CD14-positive monocyte (primary cell): Measurements from ENCODE around the gene THRA. TPM values are rescaled to one million over a fixed set of nuclear protein-coding genes. Genes with fewer than 3 reads are reported as not detected.

Source experiments
- DNase-seq, 3 donors: peaks; one replicate each; pipeline ENCODE4 v3.0.0-alpha.2; 2011 to 2022
- H2AFZ ChIP-seq: 2 replicates; pipeline ENCODE4 v1.6.0; 2012; ENCODE audit warnings: mild to moderate bottlenecking, low read depth, low read length, inconsistent platforms; ENCODE audit not compliant: insufficient read depth, poor library complexity, severe bottlenecking
- H3K27ac ChIP-seq, 2 donors: 1 replicate in 1 of 2; 2 replicates in 1 of 2; pipeline ENCODE4 v1.5.1; 2012 to 2013; ENCODE audit warnings: low read length in 2 of 2, control low read depth in 1 of 2, inconsistent platforms in 1 of 2, low read depth in 1 of 2, mild to moderate bottlenecking in 1 of 2
- H3K27me3 ChIP-seq, 2 donors: one replicate each; pipeline versions ENCODE4 v1.6.0 to v1.6.1; 2011 to 2013; ENCODE audit warnings: low read length in 2 of 2; ENCODE audit not compliant: control insufficient read depth in 2 of 2, insufficient read depth in 2 of 2
- H3K36me3 ChIP-seq, 2 donors: replicated peaks in 1 of 2; 1 replicate in 1 of 2; 2 replicates in 1 of 2; pipeline versions ENCODE4 v1.5.1 to v1.6.1; 2012 to 2013; ENCODE audit warnings: low read length in 2 of 2, control low read depth in 1 of 2, inconsistent platforms in 1 of 2, mild to moderate bottlenecking in 1 of 2; ENCODE audit not compliant: insufficient read depth in 2 of 2, control insufficient read depth in 1 of 2
- H3K4me1 ChIP-seq, 2 donors: 1 replicate in 1 of 2; 2 replicates in 1 of 2; pipeline versions ENCODE4 v1.5.1 to v1.6.1; 2012 to 2013; ENCODE audit warnings: low read length in 2 of 2, control low read depth in 1 of 2, inconsistent platforms in 1 of 2, mild to moderate bottlenecking in 1 of 2, moderate library complexity in 1 of 2; ENCODE audit not compliant: insufficient read depth in 2 of 2, control insufficient read depth in 1 of 2
- H3K4me2 ChIP-seq: replicated peaks from 2 replicates; pipeline ENCODE3; 2012; ENCODE audit warnings: low read length, moderate library complexity, mild to moderate bottlenecking; ENCODE audit not compliant: poor library complexity, severe bottlenecking; ENCODE audit errors: extremely low read depth
- H3K4me3 ChIP-seq, 3 experiments: fragments of 200-600 bp in 1 of 3; sonication (generic) in 1 of 3; replicated peaks in 1 of 3; 1 replicate in 2 of 3; 2 replicates in 1 of 3; pipeline ENCODE4 v1.5.1; 2011 to 2013; ENCODE audit warnings: low read length in 3 of 3, mild to moderate bottlenecking in 3 of 3, control low read depth in 2 of 3, low read depth in 2 of 3, inconsistent platforms in 1 of 3, moderate library complexity in 1 of 3
- H3K79me2 ChIP-seq: 2 replicates; pipeline ENCODE4 v1.6.0; 2012; ENCODE audit warnings: mild to moderate bottlenecking, control low read depth, inconsistent platforms, low read length, moderate library complexity; ENCODE audit not compliant: insufficient read depth
- H3K9ac ChIP-seq: 2 replicates; pipeline ENCODE4 v1.6.0; 2017; ENCODE audit warnings: low read length, mild to moderate bottlenecking; ENCODE audit not compliant: insufficient read depth, poor library complexity, severe bottlenecking
- H3K9me3 ChIP-seq, 2 donors: replicated peaks in 1 of 2; 1 replicate in 1 of 2; 2 replicates in 1 of 2; pipeline versions ENCODE4 v1.5.1 to v1.6.1; 2012 to 2013; ENCODE audit warnings: low read length in 2 of 2, control low read depth in 1 of 2; ENCODE audit not compliant: control insufficient read depth in 1 of 2, insufficient read depth in 1 of 2
- H4K20me1 ChIP-seq: 2 replicates; pipeline ENCODE4 v1.6.0; 2012; ENCODE audit warnings: mild to moderate bottlenecking, low read length, control low read depth, moderate library complexity; ENCODE audit not compliant: insufficient read depth
- H3K27ac Mint-ChIP-seq, 7 donors: one replicate each; pipeline ENCODE4 v1.8.0; 2020; ENCODE audit warnings: mild to moderate bottlenecking in 7 of 7, mixed read lengths in 7 of 7, moderate library complexity in 6 of 7, inconsistent platforms in 2 of 7
- H3K27me3 Mint-ChIP-seq, 3 donors: one replicate each; pipeline ENCODE4 v1.8.0; 2021 to 2022; ENCODE audit warnings: low read depth in 3 of 3, mild to moderate bottlenecking in 3 of 3, mixed read lengths in 3 of 3, moderate library complexity in 3 of 3, inconsistent platforms in 1 of 3
- H3K36me3 Mint-ChIP-seq, 2 donors: one replicate each; pipeline ENCODE4 v1.8.0; 2020; ENCODE audit warnings: mixed read lengths in 2 of 2, inconsistent platforms in 1 of 2, mild to moderate bottlenecking in 1 of 2
- H3K4me1 Mint-ChIP-seq: one replicate; pipeline ENCODE4 v1.8.0; 2020; ENCODE audit warnings: mild to moderate bottlenecking, mixed read lengths
- H3K4me3 Mint-ChIP-seq, 2 donors: one replicate each; pipeline ENCODE4 v1.8.0; 2020; ENCODE audit warnings: mild to moderate bottlenecking in 2 of 2, mixed read lengths in 2 of 2, moderate library complexity in 1 of 2
- H3K9me3 Mint-ChIP-seq, 7 donors: one replicate each; pipeline ENCODE4 v1.8.0; 2020 to 2022; ENCODE audit warnings: mixed read lengths in 7 of 7, mild to moderate bottlenecking in 6 of 7, moderate library complexity in 6 of 7, inconsistent platforms in 2 of 7
- CTCF ChIP-seq: fragments of 200-600 bp; IDR thresholded peaks from one replicate; pipeline ENCODE4 v1.8.0; 2022; ENCODE audit warnings: antibody characterized with exemption, mild to moderate bottlenecking
- WGBS: methylation state at CpG from one replicate; pipeline ENCODE4 v1.1.5; 2013; ENCODE audit warnings: missing lambda C conversion rate; ENCODE audit not compliant: insufficient coverage; 5-methylcytosine and 5-hydroxymethylcytosine counted together
- intact Hi-C, 2 donors: fragments of 100-400 bp; cut with micrococcal nuclease; formaldehyde crosslinking; loops; one replicate each; pipeline versions ENCODE4 v1.15.0 to v1.15.1; 2023
- polyA plus RNA-seq, 3 donors: library from polyadenylated mRNA; depleted of rRNA in 1 of 3; unstranded in 2 of 3; stranded (reverse) in 1 of 3; fragments of 300-500 nt in 2 of 3; fragments of >200 nt in 1 of 3; fragmentation: Illumina TruSeq in 2 of 3; gene quantifications; 1 replicate in 2 of 3; 2 replicates in 1 of 3; pipeline ENCODE4 v1.2.3, GENCODE V29; 2012 to 2021

THRA gene
- polyA plus RNA-seq, 3 donors, result 2.5 to 7.5 (median 3.8) TPM

GRCh38 chr17:40063187-40063771 is 514 bp downstream of the THRA start:
- Histone ChIP-seq H3K9ac (peak overlapping the region; percentile 91), H3K4me2 (peak overlapping the region; percentile 87), H3K9me3 (no peaks in the 10 kb centered on the region), H3K4me3 (peak overlapping the region; percentile 76 to 94 (median 93)), H3K36me3 (no peaks in the 10 kb centered on the region), H4K20me1 (peaks cover 43% of the 10 kb centered on the region), H3K27ac (peak overlapping the region; percentile 69 to 84), H3K27me3 (peaks cover 0 to 4% of the 10 kb centered on the region in 2 donors), H3K79me2 (peaks cover 55% of the 10 kb centered on the region), H2AFZ (peak overlapping the region; percentile 91), H3K4me1 (peaks cover 30 to 46% of the 10 kb centered on the region in 2 donors)
- H3K36me3 Mint-ChIP-seq, result peaks cover 4 to 6% of the 10 kb centered on the region in 2 donors
- DNase-seq, result peak; percentile 63 to 71 (median 67)
- H3K4me1 Mint-ChIP-seq, result peaks cover 50% of the 10 kb centered on the region
- peak overlapping the region; percentile 84 to 90 for H3K4me3 Mint-ChIP-seq
- peaks cover 0 to 2% (median 0%) of the 10 kb centered on the region in 7 donors for H3K9me3 Mint-ChIP-seq
- H3K27ac Mint-ChIP-seq, result peak overlapping the region; percentile 57 to 92 (median 88)
- intact Hi-C loops, result loop anchor here (2.0 to 5.0 kb wide), 4 partner anchors 34 to 104 kb away; no protein-coding TSS in a partner anchor
- 1% methylated on average over 26 of the region's 42 CpGs for WGBS
- peaks cover 7 to 10% (median 9%) of the 10 kb centered on the region in 3 donors for H3K27me3 Mint-ChIP-seq
- TF ChIP-seq CTCF, result no peak

GRCh38 chr17:40063901-40064531 is 1.3 kb downstream of the THRA start:
- Mint-ChIP-seq H3K27ac (peak overlapping the region; percentile 57 to 92 (median 88)), H3K9me3 (peaks cover 0 to 2% (median 0%) of the 10 kb centered on the region in 7 donors), H3K4me3 (peak overlapping the region; percentile 84 to 90), H3K36me3 (peaks cover 4 to 6% of the 10 kb centered on the region in 2 donors), H3K4me1 (peaks cover 55% of the 10 kb centered on the region), H3K27me3 (peaks cover 7 to 10% (median 9%) of the 10 kb centered on the region in 3 donors)
- TF ChIP-seq CTCF, result no peak
- H3K27ac ChIP-seq, result peak overlapping the region; percentile 69 to 84
- DNase-seq, result peak; percentile 51 to 69 (median 62)
- peak overlapping the region; percentile 91 for H2AFZ ChIP-seq
- H3K9me3 ChIP-seq, result no peaks in the 10 kb centered on the region
- peak overlapping the region; percentile 76 to 94 (median 93) for H3K4me3 ChIP-seq
- H3K4me1 ChIP-seq, result peaks cover 38 to 50% of the 10 kb centered on the region in 2 donors
- H3K79me2 ChIP-seq, result peaks cover 62% of the 10 kb centered on the region
- peaks cover 50% of the 10 kb centered on the region for H4K20me1 ChIP-seq
- WGBS, result 26% methylated on average over 8 of the region's 10 CpGs
- H3K4me2 ChIP-seq, result peak overlapping the region; percentile 87
- intact Hi-C loops, result loop anchor here (2.0 to 5.0 kb wide), 4 partner anchors 33 to 103 kb away; no protein-coding TSS in a partner anchor
- H3K9ac ChIP-seq, result peak overlapping the region; percentile 91
- peaks cover 0 to 4% of the 10 kb centered on the region in 2 donors for H3K27me3 ChIP-seq
- no peaks in the 10 kb centered on the region for H3K36me3 ChIP-seq
